NCI-H146 treated with DMSO at 0.1 percent for 48 hours (cell line): Measurements from ENCODE around the gene FOXP2.
"Not testable (repeated sequence)": the region's sequence is repeated elsewhere in the genome, so short reads cannot be mapped to it uniquely, and the experiment has no call there.

Experiments used
- DNase-seq: peaks from one replicate; lab custom pipeline; 2025; ENCODE audit not compliant: unreplicated experiment; lab: John Stamatoyannopoulos, UW

Gene FOXP2

DNA sequence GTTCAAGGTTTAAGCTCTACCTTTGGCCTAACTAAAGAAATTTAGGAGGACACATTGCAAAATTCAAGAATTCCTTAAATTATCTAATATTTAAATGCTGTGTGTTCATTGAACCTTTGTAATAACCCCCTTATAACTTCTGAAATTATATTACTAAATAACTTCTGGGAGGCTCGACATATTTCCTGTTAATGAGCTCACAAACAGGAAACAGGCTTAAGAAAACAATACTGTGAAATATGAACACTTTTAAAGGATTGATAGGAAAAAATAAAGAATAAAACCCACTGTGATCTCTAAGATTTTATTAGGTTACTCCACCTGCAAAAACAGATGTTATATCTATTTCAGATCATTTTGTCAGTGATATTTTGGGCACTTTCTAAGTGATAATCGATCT, 74.1 kb downstream of the FOXP2 start:
- DNase-seq, result no peak

DNA sequence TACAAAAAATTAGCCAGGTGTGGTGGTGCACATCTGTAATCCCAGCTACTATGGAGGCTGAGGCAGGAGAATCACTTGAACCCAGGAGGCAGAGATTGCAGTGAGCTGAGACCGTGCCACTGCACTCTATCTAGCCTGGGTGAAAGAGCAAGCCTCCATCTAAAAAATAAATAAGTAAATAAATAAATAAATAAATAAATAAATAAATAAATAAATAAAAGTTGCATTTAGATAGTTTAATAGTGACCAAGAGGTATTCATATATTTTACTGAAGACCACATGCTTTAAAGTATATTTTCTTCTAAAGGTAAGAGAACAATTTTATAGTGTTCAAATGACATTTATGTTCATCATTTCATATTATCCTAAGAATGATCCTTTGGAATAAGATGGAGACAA, 82.9 kb downstream of the FOXP2 start:
- DNase-seq, result not testable (repeated sequence)

DNA sequence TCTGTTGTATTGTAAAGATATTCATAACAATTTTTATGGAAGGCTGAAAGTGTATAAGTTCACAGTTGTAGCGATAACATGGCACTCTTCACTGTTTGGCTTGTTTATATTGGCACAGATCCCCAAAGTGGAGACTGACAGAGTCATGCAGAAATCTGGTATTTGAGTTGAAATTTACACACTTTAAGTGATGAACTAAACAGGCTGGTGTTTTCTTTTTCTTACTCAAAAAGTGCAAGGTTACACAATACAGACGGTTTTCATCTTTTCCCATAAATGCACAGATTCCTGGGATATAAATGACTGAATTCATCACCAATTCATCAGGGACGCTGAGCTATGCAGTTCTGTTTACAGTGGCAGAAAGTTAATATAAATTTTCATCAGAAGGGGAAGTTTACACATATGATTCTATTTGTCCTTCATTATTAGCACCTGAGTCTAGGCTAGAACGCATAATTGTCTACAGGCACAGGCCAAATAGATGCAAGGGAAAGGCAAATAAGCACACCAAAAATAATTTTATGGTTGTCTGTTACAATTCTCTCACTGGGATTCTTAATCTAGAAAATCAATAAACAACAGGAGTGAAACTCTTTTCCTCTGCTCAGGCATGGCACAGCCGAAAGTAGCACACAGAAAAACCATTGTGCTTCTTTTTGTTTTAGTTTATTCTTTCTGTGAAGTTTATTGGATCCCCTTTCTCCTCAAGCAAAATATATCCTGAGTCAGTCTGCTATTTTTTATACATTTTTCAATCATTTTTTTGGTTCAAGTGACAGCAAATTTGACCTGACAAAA, 88.0 kb downstream of the FOXP2 start:
- DNase-seq, result peak; percentile 46

DNA sequence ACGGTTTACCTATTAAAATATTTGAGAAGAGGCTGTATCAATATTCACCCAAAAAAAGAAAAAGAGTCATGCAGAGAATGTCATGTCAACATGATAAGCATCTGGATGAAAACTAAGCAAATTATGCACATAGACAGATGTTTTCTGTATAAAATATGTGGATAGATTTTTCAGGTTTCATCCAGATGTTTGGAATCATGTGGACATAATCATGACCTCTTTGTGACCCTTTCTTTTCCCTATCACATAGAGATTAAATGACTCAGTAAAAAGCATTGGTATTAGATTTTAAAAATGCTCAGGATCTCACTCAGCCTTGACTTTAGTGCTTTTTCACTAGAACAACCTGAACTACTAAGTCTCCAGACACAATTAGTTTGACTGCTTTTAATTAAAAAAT, 90.0 kb downstream of the FOXP2 start:
- no peak for DNase-seq

DNA sequence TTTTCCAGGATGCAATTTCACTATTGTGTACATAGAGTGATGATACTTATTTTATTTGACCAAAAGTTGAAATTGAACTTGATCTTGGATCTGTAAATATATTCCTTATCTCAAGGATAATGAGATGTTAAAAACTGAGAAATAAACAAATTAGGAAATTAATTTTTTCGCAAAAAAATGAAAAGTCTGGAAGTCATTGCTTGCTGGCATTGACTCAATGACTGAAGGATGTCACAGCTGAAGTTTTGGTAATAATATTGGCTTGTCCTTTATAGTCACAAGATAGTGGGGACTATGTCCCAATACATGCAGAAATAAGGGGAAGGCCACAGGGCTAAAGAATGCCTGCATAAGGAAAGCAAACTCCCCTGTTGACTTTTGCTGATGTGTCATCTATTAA, 92.8 kb downstream of the FOXP2 start:
- no peak for DNase-seq

DNA sequence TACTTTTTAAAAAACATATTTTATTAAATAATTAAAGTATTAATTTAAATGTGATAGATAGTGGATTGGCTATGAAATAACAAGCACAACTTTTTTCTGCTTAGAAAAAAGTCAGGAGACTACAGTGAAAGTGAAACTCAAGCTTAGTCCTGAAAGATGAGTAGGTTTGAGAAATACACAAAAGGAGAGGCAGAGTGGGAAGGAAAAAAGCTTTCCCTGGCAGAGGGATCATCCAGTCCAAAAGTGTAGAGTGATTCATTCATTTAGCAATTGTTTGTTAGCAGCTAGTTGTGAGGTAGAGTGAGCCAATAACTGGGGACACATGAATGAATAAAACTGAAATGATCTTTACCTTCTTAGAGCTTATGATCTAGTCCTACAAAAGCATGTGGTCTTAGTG, 93.5 kb downstream of the FOXP2 start:
- DNase-seq, result no peak

DNA sequence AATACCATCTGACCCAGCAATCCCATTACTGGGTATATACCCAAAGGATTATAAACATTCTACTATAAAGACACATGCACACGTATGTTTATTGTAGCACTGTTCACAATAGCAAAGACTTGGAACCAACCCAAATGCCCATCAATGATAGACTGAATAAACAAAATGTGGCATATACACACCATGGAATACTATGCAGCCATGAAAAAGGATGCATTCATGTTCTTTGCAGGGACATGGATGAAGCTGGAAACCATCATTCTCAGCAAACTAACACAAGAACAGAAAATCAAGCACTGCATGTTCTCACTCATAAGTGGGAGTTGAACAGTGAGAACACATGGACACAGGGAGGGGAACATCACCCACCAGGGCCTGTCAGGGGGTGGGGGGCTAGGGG, 96.2 kb downstream of the FOXP2 start:
- not testable (repeated sequence) for DNase-seq

DNA sequence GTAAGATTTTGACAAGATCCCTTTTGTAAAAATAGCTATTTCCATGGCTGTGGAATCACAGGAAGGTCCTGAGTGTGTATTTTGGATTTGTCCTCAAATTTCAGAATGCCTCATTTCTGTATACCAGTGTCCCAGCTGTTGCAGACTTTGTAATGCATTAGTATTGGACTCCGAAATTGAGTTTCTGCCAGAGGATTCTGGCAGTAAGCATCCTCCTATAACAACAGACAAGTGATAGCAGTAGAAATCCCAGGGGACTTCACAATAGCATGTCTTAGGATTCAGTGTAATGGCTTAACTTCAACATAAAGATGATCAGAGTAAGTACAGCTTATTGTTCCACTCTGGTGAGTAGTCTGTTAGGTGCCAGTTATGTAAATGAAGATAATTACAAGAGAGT, 104.6 kb downstream of the FOXP2 start:
- DNase-seq, result no peak

DNA sequence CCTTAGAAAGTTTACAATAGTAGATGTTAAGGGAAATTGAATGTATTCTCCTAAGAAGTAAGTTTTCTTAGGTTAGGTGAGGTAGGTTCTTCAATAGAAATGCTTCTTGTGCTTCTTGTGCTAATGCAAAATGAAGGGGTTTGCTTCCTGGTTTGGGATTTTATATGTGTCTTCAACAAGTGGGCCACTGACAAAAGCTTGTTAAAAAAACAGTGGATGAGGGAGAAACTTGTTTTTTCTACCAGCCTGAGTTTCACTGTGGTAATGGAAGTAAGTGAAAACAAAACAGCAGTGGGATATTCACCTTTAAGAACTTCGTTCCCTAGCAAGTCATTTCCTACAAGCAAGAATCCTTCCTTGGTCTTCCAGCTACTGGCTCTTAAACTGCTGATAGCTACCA, 107.5 kb downstream of the FOXP2 start:
- no peak for DNase-seq

DNA sequence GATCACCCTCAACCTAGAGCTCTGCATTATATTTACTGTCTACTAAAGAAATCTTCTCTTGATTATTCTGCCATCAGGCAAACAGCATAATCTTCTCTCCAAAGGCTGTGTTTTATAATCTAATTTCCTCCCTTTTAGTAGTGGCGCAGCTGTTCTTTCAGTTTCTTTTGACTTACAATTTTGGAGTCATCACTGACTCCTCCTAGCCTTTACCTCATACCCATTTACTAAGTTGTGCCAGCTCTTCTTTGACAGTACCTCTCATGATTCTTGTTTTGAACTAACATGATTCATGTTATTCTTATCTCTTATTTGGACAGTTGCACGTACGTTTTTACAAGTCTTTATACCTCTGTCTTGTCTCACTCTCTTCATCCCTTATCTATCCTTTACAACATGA, 113.0 kb downstream of the FOXP2 start:
- DNase-seq, result no peak

DNA sequence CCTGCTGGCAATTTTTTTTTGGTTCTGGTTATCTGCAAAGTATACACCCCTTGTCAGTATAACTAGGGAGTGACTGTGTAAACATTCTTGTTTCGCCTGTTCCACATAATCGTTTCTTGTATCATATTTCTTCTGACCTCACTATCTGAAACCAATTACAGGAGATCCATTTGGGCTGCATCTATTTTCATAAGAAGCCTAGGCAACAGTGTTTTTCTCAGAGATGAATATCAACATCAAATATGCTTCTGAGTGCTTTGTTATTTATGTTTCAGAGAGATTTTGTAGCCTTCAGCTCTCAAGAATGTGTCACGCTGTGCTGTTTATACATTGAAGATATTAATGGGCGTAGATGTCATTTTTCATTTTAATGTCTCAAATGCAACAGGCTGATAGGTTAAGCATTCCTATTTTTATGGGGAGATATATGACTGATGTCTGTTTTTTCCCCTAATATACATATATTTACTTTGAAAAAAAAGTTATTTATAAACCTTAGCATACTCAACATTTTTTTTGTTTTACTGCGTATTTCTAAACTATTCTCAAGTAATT, 115.5 kb downstream of the FOXP2 start:
- peak; percentile 89 for DNase-seq

DNA sequence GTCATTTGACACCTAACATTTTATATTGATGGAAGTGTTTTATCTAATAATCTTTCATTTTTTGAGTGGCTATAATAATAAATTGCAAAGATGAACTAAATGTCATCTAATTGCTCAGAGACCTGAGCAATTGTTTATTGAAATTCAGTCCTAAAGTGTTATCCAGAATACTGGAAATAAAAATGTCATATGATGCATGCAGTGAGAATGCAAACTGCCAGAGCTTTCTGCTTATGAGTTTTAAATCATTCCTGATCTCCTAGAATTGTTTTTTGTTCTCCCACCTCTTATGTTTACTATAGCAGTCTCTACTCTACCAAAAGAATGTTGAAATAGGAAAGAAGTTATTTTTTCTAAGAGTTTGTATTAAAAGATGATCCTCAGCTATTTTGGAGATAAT, 116.7 kb downstream of the FOXP2 start:
- no peak for DNase-seq

DNA sequence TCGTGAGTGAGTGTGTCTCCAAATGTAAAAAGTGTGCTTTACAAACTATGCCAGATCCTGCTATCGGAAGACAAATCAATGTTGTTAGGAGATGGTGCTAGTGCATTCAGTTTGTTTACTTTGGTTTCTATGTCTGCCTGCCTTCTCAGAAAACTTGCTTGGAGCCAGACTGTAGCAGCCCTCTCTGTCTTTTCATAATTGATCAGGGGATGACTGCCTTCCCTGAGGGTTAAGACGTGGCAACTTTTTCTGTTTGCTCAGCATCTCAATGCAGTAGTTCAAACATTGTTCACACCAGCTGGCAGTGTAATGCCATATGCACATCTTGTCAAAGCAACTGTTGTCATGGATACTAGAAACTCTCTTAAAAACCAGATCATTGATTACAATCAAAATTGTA, 118.5 kb downstream of the FOXP2 start:
- DNase-seq, result peak; percentile 84

DNA sequence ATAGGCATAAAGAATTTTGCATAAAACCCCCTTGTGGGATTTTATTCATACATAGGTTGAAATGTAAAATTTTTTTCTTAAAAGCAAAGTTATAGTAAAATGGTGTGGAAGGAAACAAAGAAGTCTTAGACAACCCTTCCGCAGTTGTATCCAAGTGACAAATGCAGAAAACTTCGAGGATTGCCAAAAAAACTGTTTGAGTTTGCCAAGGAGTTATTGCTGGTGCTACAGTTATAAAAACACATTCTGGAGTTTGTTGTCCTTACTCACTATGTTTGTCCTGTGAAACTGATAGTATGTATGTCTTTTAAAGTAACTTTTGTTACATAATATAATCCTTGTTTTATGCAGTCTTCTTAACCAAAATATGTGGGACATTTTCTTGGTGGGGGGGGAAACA, 120.3 kb downstream of the FOXP2 start:
- no peak for DNase-seq

DNA sequence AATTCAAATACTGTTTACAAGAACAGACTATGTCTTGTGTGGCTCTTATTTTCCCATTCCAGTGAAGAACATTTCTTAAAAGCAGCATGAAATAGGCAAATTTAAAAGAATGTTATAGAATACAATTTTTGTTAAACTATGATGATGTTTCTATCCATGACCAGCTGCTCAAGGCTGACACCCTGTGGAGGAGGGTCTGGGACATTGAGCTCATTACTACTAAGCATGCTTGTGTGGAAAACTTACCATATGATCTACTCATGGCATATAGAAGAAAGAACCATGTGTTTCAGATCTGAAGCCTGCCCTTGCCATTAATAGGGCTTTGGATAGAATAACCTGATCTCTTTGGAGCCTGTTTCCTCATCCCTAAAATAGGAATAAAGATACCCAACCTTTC, 125.0 kb downstream of the FOXP2 start:
- DNase-seq, result peak; percentile 22

DNA sequence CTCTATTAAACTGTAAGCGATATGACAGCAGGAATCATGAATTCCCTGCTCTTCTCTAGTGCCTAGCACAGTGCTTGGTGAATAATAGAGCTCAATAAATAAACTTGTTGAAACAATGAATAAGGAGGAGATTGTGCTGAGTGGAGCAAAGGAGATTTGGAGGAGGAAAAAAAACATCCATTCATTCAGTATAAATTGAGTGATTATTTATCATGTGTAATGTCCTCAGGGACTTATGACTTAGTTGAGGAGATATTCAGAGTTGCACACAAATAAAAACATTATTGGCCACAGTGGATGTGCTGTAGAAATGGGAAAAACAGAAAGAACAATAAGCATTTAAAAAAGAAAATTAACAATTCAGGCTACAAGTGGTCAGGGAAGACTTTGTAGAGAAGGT, 125.7 kb downstream of the FOXP2 start:
- DNase-seq, result no peak

DNA sequence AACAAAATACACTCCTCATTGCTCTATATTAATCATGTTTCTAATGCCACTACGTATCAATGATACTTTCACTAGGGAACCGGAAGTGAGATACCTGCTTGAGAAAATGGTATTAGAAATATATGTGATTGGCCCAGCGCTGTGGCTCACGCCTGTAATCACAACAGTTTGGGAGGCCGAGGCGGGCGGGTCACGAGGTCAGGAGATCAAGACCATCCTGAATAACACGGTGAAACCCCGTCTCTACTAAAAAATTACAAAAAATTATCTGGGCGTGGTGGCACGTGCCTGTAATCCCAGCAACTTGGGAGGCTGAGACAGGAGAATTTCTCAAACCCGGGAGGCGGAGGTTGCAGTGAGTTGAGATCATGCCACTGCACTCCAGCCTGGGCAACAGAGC, 132.7 kb downstream of the FOXP2 start:
- not testable (repeated sequence) for DNase-seq

DNA sequence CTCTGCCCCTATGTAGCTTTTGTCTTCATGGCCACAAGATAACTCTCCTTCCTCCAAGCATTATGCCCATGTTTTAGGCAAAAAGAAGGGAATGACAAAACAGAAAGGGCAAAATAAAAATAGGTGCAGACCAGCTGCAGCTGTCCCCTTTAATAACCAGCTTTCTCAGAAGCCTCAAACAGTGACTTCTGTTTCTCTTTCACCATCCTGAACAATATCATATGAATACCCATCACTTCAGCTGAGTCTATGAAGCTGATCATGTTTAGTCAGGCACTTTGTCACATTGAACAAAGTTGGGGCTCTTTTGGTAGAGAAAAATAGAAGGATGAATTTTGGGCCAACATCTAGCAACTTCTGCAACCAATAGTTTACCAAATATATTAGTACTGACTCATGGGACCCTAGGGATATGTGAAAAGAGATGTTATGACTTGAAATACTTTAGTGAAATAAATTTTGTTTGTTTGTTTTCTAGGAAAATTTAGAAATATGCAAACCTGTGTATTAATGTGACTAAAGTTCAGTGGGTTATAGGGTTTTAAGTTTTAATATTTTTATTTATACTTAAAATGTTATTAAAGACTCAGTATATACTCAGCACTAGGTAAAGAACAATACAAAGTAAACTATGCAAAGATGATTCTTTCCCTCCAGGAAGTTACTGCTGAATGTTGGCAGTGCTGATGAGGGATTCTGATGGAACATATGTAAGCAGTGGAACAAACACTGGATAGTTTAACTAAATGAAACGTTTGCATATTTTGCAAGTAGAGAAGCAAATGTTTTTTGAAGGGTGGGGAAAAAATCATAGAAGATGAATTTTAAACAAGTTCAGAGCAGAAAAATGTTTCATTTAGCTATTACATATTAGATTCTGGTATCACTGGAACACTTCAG, 133.7 kb downstream of the FOXP2 start:
- no peak for DNase-seq

DNA sequence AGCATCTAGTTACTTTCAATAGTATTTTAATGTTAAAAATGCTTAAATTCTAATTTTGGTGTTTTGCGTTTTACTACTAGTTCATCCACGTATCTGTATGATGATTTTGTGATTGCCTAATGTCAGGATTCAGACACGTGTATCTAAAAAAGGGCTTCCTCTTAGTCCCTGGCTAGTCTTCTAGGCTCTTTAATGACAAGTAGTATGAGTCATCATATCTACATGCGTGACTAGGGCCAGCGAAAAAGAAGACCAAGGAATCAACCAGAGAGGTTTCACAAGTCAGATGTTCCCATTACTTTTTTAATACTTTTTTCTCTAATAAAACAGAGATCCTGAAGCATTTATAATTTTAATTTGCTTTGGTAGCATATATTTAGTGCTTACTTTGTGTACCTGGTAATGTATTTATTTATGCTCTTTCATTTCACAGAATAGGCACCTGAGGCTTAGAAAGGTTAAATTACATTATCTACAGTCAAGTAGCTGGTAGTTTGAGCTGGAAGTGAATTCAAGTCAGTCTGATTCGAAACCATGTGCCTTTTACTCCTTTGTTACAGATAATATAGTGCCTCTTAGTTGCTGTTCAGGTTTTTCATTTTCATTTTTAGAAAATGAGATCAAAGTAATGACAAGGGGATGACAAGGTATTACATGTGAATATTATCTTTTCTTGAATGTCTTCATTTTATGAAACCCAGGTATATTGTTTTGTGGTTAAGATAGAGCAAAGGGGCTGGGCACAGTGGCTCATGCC, 140.3 kb downstream of the FOXP2 start:
- DNase-seq, result no peak

DNA sequence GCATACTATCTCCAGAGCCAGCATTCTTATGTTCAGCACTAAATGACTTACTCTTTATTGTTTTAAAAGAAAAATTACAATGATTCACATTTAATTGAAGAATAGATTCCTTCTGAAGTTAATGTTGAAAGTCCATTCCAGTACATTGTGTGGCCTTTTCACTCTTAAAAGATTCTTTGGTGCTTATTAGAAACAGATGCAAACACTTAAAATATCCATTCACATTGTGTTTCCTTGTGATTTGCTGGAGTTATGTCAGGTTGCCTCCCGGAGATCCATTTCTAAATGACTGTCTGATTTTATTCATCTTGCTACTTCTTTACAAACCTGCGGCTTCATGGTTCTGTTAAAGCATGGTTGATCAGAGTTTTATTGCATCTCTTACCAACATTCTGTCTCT, 152.8 kb downstream of the FOXP2 start:
- no peak for DNase-seq

DNA sequence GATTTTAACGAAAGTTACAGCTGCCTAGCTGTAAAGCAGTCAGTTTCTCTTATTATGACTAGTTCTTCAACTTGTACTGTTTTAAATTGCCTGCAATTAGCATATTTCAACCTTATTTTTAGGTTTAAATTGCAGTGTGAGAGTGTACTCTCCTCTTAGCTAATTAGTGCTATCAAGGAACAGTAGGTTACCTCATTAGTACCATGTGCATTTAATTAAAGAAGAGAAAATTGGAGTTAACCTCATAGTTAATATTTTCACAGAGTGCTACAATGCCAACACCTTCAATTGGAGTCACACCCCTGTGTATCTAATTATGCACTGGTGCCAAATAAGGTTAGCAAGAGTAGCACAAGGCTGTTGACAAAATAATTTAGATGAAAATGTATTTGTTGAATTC, 154.6 kb downstream of the FOXP2 start:
- no peak for DNase-seq
